HAP-1 (cell line): ENCODE measurements around the gene TLNRD1.

Experiments used
- DNase-seq, 2 experiments: peaks; one replicate each; pipeline ENCODE4 v3.0.0-alpha.2; 2016 to 2020; ENCODE audit warnings: low spot score in 2 of 2
- H3K27me3 ChIP-seq: fragments of 250-450 bp; sonication (Bioruptor Pico); 2 replicates; pipeline ENCODE4 v1.5.1; 2020; ENCODE audit warnings: low read depth, mild to moderate bottlenecking, moderate library complexity
- H3K36me3 ChIP-seq: fragments of 250-450 bp; sonication (Bioruptor Pico); replicated peaks from 2 replicates; pipeline ENCODE4 v1.5.1; 2020; ENCODE audit warnings: mild to moderate bottlenecking
- H3K4me1 ChIP-seq: fragments of 250-450 bp; sonication (Bioruptor Pico); 2 replicates; pipeline ENCODE4 v1.5.1; 2020; ENCODE audit warnings: mild to moderate bottlenecking
- H3K4me3 ChIP-seq: fragments of 250-450 bp; sonication (Bioruptor Pico); 2 replicates; pipeline ENCODE4 v1.5.1; 2020; ENCODE audit warnings: mild to moderate bottlenecking, moderate library complexity
- H3K9me3 ChIP-seq: fragments of 250-450 bp; sonication (Bioruptor Pico); 2 replicates; pipeline ENCODE4 v1.5.1; 2020; ENCODE audit warnings: mild to moderate bottlenecking, moderate library complexity
- in situ Hi-C: fragments of 300-500 bp; cut with MboI; formaldehyde crosslinking; loops from 3 replicates; pipeline ENCODE4 v1.14.3; 2020; ENCODE audit warnings: low sequenced_read_pairs, inconsistent platforms, mixed read lengths

The TLNRD1 gene

DNA sequence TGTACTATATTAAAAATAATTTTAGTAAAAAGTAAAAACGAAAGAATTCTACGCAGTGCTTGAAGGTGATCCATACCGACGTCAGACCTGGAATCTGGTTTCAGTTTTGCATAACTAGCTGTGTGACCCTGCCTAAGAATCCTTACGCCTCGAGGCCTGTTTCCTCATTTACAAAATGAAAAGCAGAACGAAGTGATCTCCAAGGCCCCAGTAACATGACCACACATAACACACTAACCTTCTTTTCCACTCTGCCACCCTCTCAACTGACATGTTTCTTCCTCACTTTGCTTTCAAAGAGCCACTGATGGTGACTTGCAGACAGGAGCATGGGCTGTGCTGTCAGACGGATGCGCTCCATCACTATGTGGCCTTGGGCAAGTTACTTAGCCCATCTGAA, 15.9 kb upstream of the TLNRD1 start:
- Histone ChIP-seq H3K4me1 (peaks cover 32% of the 10 kb centered on the region), H3K4me3 (no peak overlapping the region), H3K9me3 (no peaks in the 10 kb centered on the region), H3K27me3 (no peaks in the 10 kb centered on the region), H3K36me3 (peaks cover 15% of the 10 kb centered on the region)
- in situ Hi-C loops = loop anchor here (10.0 kb wide), 1 partner anchor 1060 kb away; the partner anchor contains the start of gene MEX3B
- peak; percentile 38 to 41 for DNase-seq

DNA sequence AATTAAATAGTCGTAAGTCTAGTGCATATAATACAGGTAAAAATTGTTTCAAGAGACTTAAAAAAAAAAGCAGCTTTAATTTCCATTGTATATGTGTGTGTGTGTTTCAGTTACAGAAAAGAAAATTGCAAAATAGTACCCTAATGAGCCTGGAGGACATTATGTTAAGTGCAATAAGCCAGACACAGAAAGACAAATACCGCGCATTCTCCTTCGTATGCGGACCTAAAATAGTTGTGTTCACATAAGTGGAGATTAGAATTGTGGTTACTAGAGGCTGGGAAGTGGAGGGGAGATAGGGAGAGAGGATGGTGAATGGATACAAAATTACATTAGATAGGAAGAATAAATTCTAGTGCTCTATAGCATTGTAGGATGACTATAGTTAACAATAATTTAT, 14.7 kb upstream of the TLNRD1 start:
- Histone ChIP-seq H3K4me1 (peaks cover 43% of the 10 kb centered on the region), H3K36me3 (peaks cover 9% of the 10 kb centered on the region), H3K27me3 (no peaks in the 10 kb centered on the region), H3K9me3 (no peaks in the 10 kb centered on the region), H3K4me3 (no peak overlapping the region)
- DNase-seq = peak; percentile 56 to 68
- in situ Hi-C loops = loop anchor here (10.0 kb wide), 1 partner anchor 1059 kb away; the partner anchor contains the start of gene MEX3B

DNA sequence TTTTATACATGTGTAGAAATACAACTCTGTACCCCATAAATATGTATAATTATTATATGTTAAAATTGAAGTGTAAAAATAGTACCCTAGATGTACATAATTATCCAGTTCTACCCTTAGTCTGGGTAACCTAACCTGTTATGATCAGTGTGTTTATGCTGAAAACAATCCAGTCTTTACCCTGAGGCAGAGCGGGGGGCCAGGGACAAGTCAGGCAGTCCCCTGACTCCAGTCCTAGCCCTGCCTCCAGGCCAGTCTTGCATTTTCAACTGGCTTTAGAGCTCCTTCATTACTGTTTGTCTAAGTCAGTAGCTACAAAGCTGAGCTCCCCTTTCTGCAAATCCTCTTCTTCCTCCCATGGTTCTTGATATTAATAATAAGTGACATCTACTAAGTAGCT, 14.2 kb upstream of the TLNRD1 start:
- H3K4me3 ChIP-seq = peak overlapping the region; percentile 3; the same call in 1 of the 2 replicates
- H3K36me3 ChIP-seq = peaks cover 8% of the 10 kb centered on the region
- DNase-seq = peak in 1 of 2 experiments; percentile 58
- in situ Hi-C loops = loop anchor here (10.0 kb wide), 1 partner anchor 1058 kb away; the partner anchor contains the start of gene MEX3B
- H3K27me3 ChIP-seq = no peaks in the 10 kb centered on the region
- H3K4me1 ChIP-seq = peaks cover 48% of the 10 kb centered on the region
- no peaks in the 10 kb centered on the region for H3K9me3 ChIP-seq

DNA sequence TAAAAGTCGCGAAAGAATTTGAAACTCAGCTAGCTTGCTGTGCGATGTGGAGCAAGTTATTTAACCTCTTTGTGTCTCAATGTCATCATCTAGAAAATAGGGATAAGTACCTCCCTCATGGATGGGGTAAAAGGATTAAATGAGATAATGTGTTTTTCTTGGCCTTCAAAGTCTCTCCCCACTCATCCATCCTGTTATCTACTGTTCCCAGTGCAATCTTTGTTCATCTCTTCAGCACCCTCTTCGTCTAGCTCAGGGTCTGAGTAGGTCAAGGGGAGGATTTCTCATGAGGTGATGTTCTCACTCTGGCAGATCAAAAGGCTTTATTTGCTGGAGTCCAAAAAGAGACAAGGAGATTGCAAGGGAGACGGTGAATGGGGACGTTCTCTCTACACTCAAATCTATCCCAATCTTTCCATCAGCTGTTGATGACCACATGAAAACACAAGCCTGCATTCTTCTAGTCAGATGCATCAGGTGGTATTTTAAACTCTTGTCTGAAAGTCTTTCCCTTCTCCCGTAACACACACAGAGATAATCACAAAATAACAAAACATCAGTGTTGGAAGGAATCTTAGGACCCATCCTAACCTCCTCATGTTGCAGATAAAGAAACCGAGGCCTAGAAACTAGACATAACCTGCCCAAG, 12.5 kb upstream of the TLNRD1 start:
- Histone ChIP-seq H3K27me3 (no peaks in the 10 kb centered on the region), H3K9me3 (no peaks in the 10 kb centered on the region), H3K4me3 (peak overlapping the region; percentile 98), H3K36me3 (no peaks in the 10 kb centered on the region; the same call in 1 of the 2 replicates), H3K4me1 (peaks cover 48% of the 10 kb centered on the region)
- in situ Hi-C loops = loop anchor here (10.0 kb wide), 1 partner anchor 1057 kb away; the partner anchor contains the start of gene MEX3B
- no peak for DNase-seq

DNA sequence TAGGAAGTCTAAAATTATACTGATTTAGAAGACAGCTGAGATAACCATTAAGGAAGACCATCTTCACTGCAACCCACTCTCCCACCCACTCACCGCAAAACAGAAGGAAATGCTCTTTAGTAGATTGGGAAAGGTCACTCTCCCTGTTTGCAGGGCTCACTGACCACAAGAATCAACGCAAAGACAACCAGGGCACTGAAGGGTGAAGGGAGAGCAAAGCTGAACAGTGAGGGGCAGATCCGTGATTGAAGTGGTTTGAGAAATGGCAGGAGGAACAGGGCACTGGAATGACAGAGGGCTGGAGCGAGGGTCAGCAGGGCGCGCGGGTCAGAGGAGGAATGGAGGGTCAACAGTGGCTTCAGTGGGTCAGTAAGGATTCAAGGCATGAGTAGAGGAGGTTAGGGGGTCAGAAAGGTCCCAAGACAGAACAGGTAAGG, 11.6 kb upstream of the TLNRD1 start:
- H3K9me3 ChIP-seq = no peaks in the 10 kb centered on the region
- no peaks in the 10 kb centered on the region; the same call in 1 of the 2 replicates for H3K36me3 ChIP-seq
- DNase-seq = peak in 1 of 2 experiments; percentile 30
- in situ Hi-C loops = loop anchor here (10.0 kb wide), 1 partner anchor 1056 kb away; the partner anchor contains the start of gene MEX3B
- H3K27me3 ChIP-seq = no peaks in the 10 kb centered on the region
- H3K4me3 ChIP-seq = peak overlapping the region; percentile 98
- peaks cover 48% of the 10 kb centered on the region for H3K4me1 ChIP-seq

DNA sequence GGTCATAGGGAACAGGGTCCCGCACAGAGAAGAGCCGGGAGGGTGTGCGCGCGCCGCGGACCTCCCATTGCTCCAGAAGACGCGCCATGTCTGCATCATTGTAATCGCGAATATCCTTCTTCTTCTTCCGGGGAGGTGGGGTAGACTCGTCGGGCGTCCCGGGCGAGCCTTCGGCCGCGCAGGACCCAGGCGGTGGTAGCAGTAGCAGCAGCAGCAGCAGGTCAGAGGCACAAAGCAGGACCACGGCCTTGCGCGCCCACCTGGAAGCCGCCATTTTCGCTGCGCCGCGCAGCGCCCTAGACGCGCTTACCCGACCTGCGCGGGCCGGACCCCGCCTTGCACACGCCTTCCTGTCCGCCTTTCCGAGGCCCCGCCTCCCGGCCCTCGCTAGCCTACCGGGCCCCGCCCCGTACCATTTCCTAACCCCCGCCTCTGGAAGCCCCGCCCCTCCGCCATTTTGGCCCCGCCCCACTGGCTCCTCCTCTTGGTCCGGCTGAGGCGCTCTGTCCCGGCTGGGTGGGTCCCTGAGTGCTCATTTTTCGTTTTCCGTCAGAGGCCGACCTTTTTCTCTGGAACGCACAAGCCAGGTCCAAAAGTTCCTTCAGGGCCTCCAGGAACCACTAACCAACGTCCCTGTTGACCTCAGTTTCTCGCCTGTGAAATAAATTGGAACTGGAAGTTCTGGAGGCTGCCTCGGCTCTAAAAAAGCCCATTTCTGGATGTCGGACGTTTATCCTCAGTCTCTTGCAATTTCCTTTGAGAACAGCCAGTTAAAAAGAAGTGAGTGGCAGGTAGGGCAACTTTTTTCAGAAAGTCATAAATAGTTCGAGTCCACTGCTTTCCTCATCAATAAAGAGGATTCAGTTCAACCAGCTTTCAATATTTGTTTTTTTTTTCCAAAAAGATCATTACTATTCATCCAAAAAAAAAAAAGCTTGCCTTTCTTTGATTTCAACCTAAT, 10.9 kb upstream of the TLNRD1 start, which contains the start of gene MESD:
Gene MESD, minus strand, starts transcription at position 302 of the 961 bp plus-strand sequence. Its CDS starts 28 bp downstream, at position 274.
- H3K27me3 ChIP-seq = no peaks in the 10 kb centered on the region
- DNase-seq = peak; percentile 100
- in situ Hi-C loops = loop anchor here (10.0 kb wide), 1 partner anchor 1055 kb away; the partner anchor contains the start of gene MEX3B
- no peaks in the 10 kb centered on the region; the same call in 1 of the 2 replicates for H3K36me3 ChIP-seq
- H3K4me3 ChIP-seq = peak within 1 kb of the TSS; percentile 98
- H3K4me1 ChIP-seq = peaks cover 48% of the 10 kb centered on the region
- no peaks in the 10 kb centered on the region for H3K9me3 ChIP-seq

DNA sequence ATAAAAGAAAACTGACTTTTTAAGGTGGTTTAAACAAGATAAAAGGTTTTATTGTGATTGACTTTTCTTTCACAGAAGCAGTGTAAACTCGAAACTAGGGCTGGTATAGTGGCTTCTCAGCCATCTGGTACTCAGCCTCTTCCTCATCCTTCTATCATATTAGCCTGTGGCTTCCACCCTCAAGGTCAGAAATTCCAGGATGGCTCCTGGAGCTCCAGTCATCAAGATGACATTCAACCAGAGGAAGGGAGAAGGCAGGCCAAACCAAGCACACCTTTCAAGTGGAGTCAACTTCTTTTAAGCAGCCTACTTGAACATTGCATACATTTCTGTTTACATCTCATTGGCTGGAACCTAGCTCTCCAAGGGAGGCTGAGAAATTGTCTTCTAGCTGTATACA, 9.8 kb upstream of the TLNRD1 start:
- in situ Hi-C loops = no loop called here
- no peak overlapping the region for H3K4me3 ChIP-seq
- no peak for DNase-seq
- H3K4me1 ChIP-seq = peaks cover 39% of the 10 kb centered on the region
- no peaks in the 10 kb centered on the region for H3K27me3 ChIP-seq
- no peaks in the 10 kb centered on the region; the same call in 1 of the 2 replicates for H3K36me3 ChIP-seq
- H3K9me3 ChIP-seq = no peaks in the 10 kb centered on the region

DNA sequence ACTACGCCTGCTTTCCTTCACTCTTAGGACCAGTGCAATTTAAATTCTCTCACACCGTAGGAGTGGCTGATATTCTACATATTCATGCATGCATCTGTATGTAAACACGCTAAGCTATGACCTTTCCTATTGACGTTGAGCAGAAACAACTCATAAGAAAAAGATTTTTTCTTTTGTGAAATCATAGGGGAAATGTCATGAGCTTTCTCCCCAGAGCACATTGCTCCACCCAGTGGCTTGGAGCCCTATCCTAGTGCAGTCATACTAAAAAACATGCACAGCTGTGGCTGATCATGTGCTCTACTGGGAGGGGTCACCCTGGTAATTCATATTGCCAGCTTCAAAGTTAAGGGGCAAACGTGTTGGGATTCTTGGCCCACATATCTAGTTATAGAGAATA, 9.3 kb upstream of the TLNRD1 start:
- Histone ChIP-seq H3K4me1 (peaks cover 34% of the 10 kb centered on the region), H3K4me3 (no peak overlapping the region), H3K36me3 (no peaks in the 10 kb centered on the region; the same call in 1 of the 2 replicates), H3K9me3 (no peaks in the 10 kb centered on the region), H3K27me3 (no peaks in the 10 kb centered on the region)
- in situ Hi-C loops = no loop called here
- DNase-seq = no peak

DNA sequence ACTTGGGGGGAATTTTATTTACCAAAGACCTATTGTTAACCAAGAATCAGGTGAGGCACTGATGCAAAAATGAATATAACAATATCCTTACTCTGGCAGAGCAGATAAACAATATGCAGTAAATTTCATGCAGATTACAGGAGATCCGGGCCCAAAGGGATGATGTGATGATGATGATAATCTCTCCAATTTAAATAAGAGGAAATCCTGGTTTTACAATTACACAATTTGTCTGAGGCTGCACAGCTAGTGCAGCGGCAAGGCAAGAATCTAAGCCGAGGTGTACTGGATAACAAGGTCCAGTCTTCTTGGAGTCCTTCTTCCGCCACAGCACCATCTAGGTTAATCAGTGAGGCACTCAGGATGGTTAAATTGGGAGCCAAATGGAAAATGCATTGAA, 8.7 kb upstream of the TLNRD1 start:
- in situ Hi-C loops = no loop called here
- no peak for DNase-seq
- Histone ChIP-seq H3K36me3 (no peaks in the 10 kb centered on the region), H3K27me3 (no peaks in the 10 kb centered on the region), H3K4me1 (peaks cover 28% of the 10 kb centered on the region), H3K4me3 (no peak overlapping the region), H3K9me3 (no peaks in the 10 kb centered on the region)

DNA sequence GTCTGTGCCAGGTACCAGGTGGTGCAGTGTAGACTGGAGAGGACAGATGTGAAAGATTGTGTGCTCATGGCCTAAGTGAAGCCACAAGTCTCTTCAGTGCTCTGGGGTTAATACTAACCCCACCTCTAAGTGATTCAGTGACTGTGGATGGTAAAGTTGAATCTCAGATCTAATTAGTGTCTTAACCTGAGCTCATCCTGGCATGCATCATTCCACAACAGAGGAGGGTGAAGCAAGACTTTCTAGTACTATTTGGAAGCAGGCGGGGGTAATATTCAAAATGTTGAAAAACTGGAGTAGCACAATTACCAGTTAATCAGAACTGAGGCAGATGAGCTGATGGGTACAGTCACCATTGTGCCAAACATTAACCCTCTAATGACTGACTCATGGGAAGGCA, 8.3 kb upstream of the TLNRD1 start:
- Histone ChIP-seq H3K4me1 (peaks cover 25% of the 10 kb centered on the region), H3K4me3 (no peak overlapping the region), H3K27me3 (no peaks in the 10 kb centered on the region), H3K36me3 (no peaks in the 10 kb centered on the region), H3K9me3 (no peaks in the 10 kb centered on the region)
- no peak for DNase-seq
- in situ Hi-C loops = no loop called here

DNA sequence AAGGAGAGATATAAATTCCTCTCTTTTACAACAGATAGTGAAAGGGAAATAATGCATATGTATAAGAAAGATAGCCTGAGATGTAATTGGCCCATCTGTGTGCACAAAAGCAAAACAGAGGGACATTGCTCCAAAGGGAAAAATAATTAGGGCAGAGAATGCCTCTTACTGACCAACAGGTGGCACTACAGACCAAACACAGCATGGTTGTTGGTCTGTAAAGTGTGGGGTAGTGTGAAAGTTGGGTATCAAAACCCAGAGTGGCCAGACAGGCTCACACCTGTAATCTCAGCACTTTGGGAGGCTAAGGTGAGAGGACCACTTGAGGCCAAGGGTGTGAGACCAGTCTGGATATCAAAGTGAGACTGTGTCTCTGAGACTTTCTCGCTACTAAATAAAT, 4.5 kb upstream of the TLNRD1 start:
- no peak for DNase-seq
- Histone ChIP-seq H3K36me3 (0 out of 2 replicates have a peak, but pooled peaks cover 3% of the 10 kb centered on the region), H3K27me3 (no peaks in the 10 kb centered on the region), H3K4me1 (peaks cover 2% of the 10 kb centered on the region), H3K9me3 (no peaks in the 10 kb centered on the region), H3K4me3 (no peak overlapping the region)
- in situ Hi-C loops = no loop called here

DNA sequence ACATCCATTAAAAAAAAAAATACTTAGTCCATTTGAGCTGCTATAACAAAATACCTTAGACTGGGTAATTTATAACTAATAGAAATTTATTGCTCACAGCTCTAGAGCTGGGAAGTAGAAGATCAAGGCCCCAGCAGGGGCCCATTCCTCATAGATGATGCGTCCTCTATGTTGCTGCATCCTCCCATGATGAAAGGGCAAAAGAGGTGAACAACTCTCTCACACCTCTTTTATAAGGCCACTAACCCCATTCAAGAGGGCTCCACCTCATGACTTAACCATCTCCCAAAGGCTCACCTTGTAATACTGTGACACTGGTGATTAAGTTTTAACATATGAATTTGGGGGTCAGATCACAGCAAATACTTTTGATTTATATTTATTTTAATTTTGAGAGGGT, 3.0 kb upstream of the TLNRD1 start:
- Histone ChIP-seq H3K4me1 (peaks cover 4% of the 10 kb centered on the region; the same call in 1 of the 2 replicates), H3K9me3 (no peaks in the 10 kb centered on the region), H3K4me3 (no peak overlapping the region), H3K36me3 (peaks cover 5% of the 10 kb centered on the region; the same call in 1 of the 2 replicates), H3K27me3 (no peaks in the 10 kb centered on the region)
- in situ Hi-C loops = no loop called here
- DNase-seq = no peak

DNA sequence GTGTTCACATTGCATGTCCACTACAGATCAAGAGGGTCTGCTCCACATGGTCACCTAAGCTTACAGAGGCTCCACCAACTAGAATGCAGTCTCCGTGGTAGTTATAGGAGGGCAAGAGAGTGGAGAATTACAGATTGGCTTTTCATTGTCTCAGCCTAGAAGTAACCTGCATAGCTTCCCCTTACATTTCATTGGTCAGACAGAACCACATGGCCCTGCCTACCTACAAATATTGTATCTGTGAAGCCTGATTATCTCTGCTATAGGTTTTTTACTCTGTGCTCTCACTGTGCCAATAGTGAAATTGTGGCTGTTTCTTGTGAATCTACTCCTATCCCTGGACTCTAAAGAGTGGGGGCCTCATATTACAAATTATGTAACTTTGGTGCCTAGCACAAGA, 2.5 kb upstream of the TLNRD1 start:
- DNase-seq = no peak
- H3K4me3 ChIP-seq = no peak overlapping the region
- H3K27me3 ChIP-seq = no peaks in the 10 kb centered on the region
- in situ Hi-C loops = no loop called here
- no peaks in the 10 kb centered on the region for H3K9me3 ChIP-seq
- peaks cover 4% of the 10 kb centered on the region; the same call in 1 of the 2 replicates for H3K4me1 ChIP-seq
- H3K36me3 ChIP-seq = peaks cover 9% of the 10 kb centered on the region; the same call in 1 of the 2 replicates
